GM10266 (cell line): ENCODE data around the gene UBE3B.

Source experiments
- DNase-seq: peaks from one replicate; pipeline ENCODE4 v3.0.0; 2012; ENCODE audit errors: extremely low spot score
- TF ChIP-seq, protein P1 (sequence below): IDR thresholded peaks from 2 replicates; pipeline ENCODE4 v1.5.1; 2012; ENCODE audit warnings: mild to moderate bottlenecking, low read depth; ENCODE audit not compliant: control insufficient read depth, insufficient read depth; ENCODE audit errors: missing control alignments

The UBE3B gene

DNA sequence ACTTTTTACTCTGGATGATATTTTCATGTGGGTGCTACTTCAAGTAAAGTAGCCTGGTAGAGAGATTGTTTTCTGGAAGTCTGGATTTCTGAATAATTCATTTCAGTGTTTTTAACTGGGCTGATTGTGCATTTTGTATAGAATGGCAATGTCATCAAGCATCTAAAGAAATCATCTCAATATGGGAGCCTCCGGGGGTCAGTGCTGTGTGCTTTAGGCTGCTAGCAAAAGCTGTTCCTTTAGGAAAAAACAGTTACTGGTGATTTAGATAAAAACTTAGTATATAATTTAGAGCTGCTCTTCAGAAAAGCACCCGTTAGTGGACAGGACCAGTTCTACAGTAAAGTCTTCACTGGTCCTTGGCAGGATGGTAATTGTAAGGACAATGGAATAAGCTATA, 5.1 kb downstream of the UBE3B start:
- no peak for DNase-seq
- TF ChIP-seq, protein P1, sequence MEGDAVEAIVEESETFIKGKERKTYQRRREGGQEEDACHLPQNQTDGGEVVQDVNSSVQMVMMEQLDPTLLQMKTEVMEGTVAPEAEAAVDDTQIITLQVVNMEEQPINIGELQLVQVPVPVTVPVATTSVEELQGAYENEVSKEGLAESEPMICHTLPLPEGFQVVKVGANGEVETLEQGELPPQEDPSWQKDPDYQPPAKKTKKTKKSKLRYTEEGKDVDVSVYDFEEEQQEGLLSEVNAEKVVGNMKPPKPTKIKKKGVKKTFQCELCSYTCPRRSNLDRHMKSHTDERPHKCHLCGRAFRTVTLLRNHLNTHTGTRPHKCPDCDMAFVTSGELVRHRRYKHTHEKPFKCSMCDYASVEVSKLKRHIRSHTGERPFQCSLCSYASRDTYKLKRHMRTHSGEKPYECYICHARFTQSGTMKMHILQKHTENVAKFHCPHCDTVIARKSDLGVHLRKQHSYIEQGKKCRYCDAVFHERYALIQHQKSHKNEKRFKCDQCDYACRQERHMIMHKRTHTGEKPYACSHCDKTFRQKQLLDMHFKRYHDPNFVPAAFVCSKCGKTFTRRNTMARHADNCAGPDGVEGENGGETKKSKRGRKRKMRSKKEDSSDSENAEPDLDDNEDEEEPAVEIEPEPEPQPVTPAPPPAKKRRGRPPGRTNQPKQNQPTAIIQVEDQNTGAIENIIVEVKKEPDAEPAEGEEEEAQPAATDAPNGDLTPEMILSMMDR: no peak

- DNase-seq: no peak
- TF ChIP-seq, protein P1: no peak
Observed at GRCh38 chr12:109482894-109483293, 5.5 kb downstream of the UBE3B start.

DNA sequence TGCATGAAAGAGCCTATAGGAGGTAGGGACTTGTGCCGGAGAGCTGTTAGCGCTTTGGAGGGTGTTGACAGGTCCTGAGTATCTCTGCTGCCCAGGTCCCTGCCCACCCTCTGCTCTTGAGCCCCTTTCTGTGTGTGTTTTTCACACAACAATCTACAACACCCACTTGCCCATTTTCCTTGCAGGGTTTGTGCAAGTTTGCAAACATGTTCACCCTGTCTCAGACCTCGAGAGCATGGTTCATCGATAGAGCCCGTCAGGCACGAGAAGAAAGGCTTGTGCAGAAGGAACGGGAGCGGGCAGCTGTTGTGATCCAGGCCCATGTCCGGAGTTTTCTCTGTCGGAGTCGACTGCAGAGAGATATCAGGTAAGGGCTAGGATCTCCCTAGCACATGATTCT, 5.9 kb downstream of the UBE3B start:
- DNase-seq: no peak
- TF ChIP-seq, protein P1: no peak

DNA sequence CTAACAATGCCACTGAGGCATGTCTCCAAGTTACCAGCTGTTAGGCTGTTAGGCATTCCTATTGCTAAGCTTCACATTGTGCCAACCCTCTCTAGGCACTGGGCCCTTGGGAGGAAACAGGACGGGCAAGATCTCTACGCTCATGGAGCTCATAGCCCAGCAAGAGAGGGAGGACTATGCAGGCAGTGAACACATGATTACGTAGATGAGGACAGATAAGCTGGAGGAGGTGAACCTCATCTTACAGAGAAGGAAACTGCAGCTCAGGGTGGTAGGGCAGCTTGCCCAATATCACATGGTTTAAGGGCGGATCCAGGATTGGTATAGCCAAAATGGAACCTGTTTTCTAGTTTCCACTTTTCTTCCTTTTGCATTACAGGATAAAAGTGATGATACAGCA, 7.8 kb downstream of the UBE3B start:
- no peak for DNase-seq
- TF ChIP-seq, protein P1: no peak

DNA sequence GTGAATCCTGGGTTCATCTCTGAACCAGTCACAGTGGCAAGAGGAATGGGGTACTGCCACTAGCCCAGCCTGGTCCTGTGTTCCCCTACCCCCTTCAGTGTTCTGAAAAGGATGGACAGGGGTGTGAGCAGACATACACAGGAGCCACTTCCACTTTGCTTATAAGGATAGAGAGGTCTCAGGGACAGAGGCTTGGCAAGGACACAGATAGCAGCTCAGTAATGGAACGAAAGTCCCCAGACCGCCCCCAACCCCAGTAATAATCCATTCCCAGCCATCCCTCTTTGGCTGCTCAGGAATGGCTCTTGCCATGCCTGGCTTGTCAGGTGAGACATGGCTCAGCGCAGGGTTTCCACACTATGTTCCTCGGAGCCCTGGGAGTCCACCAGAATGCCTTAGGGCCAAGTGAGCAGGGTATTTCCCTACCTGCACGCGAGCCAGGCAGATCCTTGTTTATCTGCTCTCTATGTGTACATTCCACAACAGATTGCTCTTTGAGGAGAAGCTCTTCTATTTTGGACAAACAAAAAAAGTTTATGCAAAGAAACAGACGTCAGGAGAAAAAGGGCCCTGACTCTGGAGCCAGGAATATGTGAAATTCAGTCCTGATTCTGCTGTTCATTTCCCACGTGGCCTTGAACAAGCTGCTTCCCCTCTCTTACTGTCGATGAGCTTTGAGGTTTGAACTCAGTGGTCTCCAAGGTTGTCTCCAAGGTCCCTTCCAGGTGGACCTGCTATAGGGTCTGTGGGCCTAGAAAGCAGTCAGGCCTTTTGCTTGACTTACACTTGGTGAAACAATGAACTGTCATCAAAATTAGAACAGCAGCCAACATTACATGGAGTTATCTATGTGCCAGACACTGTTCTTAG, 10.0 kb downstream of the UBE3B start:
- no peak for DNase-seq
- TF ChIP-seq, protein P1: no peak

- no peak for DNase-seq
- TF ChIP-seq, protein P1: no peak
Observed at GRCh38 chr12:109488051-109488665, 10.7 kb downstream of the UBE3B start.
